Mesothelial cell of epicardium (in vitro differentiated cells): ENCODE measurements around the gene SMARCB1. TPM values are rescaled to one million over a fixed set of nuclear protein-coding genes. Genes with fewer than 3 reads are reported as not detected.

Source experiments
- DNase-seq, 2 experiments: peaks; one replicate each; pipeline ENCODE4 v3.0.0; 2021; ENCODE audit warnings: low spot score in 2 of 2; ENCODE audit not compliant: unreplicated experiment in 2 of 2
- H3K27ac Mint-ChIP-seq: 2 replicates; pipeline ENCODE4 v1.8.0; 2021; ENCODE audit warnings: mixed read lengths
- H3K27me3 Mint-ChIP-seq: 2 replicates; pipeline ENCODE4 v1.8.0; 2021; ENCODE audit warnings: low read depth, mixed read lengths
- H3K36me3 Mint-ChIP-seq: 2 replicates; pipeline ENCODE4 v1.8.0; 2021; ENCODE audit warnings: mixed read lengths
- H3K4me1 Mint-ChIP-seq: 2 replicates; pipeline ENCODE4 v1.8.0; 2021; ENCODE audit warnings: mixed read lengths
- H3K4me3 Mint-ChIP-seq: 2 replicates; pipeline ENCODE4 v1.8.0; 2021; ENCODE audit warnings: mild to moderate bottlenecking, moderate library complexity, mixed read lengths
- H3K9me3 Mint-ChIP-seq: 2 replicates; pipeline ENCODE4 v1.8.0; 2021; ENCODE audit warnings: mixed read lengths
- CTCF ChIP-seq: fragments of 200-600 bp; sonication (generic); IDR thresholded peaks from one replicate; pipeline ENCODE4 v1.5.0; 2021; ENCODE audit warnings: antibody characterized with exemption; ENCODE audit not compliant: unreplicated experiment
- total RNA-seq: library from RNA; stranded (reverse); gene quantifications from 3 replicates; pipeline ENCODE4 v1.2.1, GENCODE V29; 2021

Gene SMARCB1
- total RNA-seq, 1 donor from 2014 or later = 182 TPM

GRCh38 chr22:23791738-23792645 is 5.2 kb downstream of the SMARCB1 start:
- Mint-ChIP-seq H3K27ac (peak overlapping the region; percentile 87), H3K27me3 (no peaks in the 10 kb centered on the region), H3K36me3 (peaks cover 21% of the 10 kb centered on the region), H3K9me3 (no peaks in the 10 kb centered on the region), H3K4me1 (peaks cover 46% of the 10 kb centered on the region), H3K4me3 (peak overlapping the region; percentile 6)
- no peak for TF ChIP-seq CTCF
- DNase-seq = no peak

- no peak for DNase-seq
- H3K4me3 Mint-ChIP-seq = no peak overlapping the region
- TF ChIP-seq CTCF = no peak
- H3K27me3 Mint-ChIP-seq = no peaks in the 10 kb centered on the region
- H3K9me3 Mint-ChIP-seq = no peaks in the 10 kb centered on the region
- H3K36me3 Mint-ChIP-seq = peaks cover 27% of the 10 kb centered on the region
- H3K4me1 Mint-ChIP-seq = peaks cover 38% of the 10 kb centered on the region
- peak overlapping the region; percentile 87 for H3K27ac Mint-ChIP-seq
Observed at GRCh38 chr22:23793326-23793725, 6.6 kb downstream of the SMARCB1 start.

GRCh38 chr22:23796461-23796860 is 9.7 kb downstream of the SMARCB1 start:
- Mint-ChIP-seq H3K36me3 (peaks cover 39% of the 10 kb centered on the region), H3K4me1 (peaks cover 20% of the 10 kb centered on the region), H3K27me3 (no peaks in the 10 kb centered on the region), H3K4me3 (no peak overlapping the region), H3K9me3 (no peaks in the 10 kb centered on the region), H3K27ac (peak overlapping the region; percentile 80)
- no peak for TF ChIP-seq CTCF
- no peak for DNase-seq

- peaks cover 15% of the 10 kb centered on the region for H3K4me1 Mint-ChIP-seq
- H3K4me3 Mint-ChIP-seq = no peak overlapping the region
- TF ChIP-seq CTCF = no peak
- no peak for DNase-seq
- H3K27me3 Mint-ChIP-seq = no peaks in the 10 kb centered on the region
- H3K9me3 Mint-ChIP-seq = no peaks in the 10 kb centered on the region
- no peak overlapping the region for H3K27ac Mint-ChIP-seq
- H3K36me3 Mint-ChIP-seq = peaks cover 49% of the 10 kb centered on the region
Observed at GRCh38 chr22:23800297-23801237, 13.8 kb downstream of the SMARCB1 start.

GRCh38 chr22:23801238-23801821 is 14.6 kb downstream of the SMARCB1 start:
- DNase-seq = no peak
- Mint-ChIP-seq H3K4me1 (peaks cover 15% of the 10 kb centered on the region), H3K4me3 (no peak overlapping the region), H3K9me3 (no peaks in the 10 kb centered on the region), H3K27me3 (no peaks in the 10 kb centered on the region), H3K27ac (no peak overlapping the region), H3K36me3 (peaks cover 52% of the 10 kb centered on the region)
- no peak for TF ChIP-seq CTCF
